Measurements from ENCODE around the gene ANKDD1A. TPM values are rescaled to one million over a fixed set of nuclear protein-coding genes. Genes with fewer than 3 reads are reported as not detected.

ANKDD1A gene
- total RNA-seq, 2 donors from 2014 or later = 3.8 to 8.9 TPM

GRCh38 chr15:64892847-64893403, 18.8 kb upstream of the ANKDD1A start:
- ATAC-seq (peak in 1 of 2 donors; percentile 31), DNase-seq (ENCODE audit: low spot score in 2 of 2) (peak in 1 of 2 donors; percentile 42)
- Mint-ChIP-seq H3K27ac (peak overlapping the region; percentile 98 to 100), H3K9me3 (no peaks in the 10 kb centered on the region), H3K36me3 (peaks cover 0 to 4% of the 10 kb centered on the region in 2 donors)

DNA sequence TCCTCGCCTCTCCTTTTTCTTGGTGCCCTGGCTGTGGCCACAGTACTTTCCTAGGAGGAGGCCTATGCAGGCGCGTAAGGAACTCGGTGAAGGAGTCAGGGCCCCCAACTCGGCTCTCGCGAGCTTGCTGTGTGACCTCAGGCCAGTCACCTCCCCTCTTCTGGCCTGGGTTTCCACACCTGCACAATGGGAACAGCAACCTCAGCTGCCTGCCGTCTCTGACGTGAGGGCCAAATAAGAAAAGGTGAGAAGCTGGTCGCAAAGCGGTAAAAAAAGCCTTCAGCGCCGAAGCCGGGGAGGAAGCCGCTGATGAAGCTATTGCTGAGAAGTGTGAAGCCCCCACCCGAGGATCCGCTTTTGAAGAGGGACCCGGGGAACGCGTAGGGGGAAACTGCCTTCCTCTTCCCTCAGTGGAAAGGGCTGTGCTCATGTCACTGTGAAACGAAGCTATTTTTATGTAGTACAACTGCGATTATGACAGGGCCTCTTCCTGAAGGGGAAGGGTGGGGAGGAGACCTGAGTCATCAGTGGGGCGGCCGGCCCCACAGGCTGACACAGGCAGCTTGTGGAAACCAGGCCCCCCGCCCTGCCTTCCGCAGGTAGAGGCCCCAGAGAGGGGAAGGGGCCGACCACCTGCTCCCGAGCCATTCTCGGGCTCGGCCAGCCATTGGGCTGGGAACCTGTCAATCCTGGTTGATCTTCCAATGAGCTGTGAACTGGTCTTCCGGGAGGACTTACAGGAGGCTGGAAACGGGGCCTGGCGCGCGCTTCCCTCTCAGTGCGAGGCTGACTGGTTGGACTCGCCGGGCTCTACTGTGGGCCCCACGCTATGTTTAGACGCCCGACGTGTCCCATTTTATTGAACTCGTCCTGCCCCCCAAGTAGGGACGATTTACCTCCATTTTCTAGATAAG, 18.0 kb upstream of the ANKDD1A start:
- peak overlapping the region; percentile 98 to 100 for H3K27ac Mint-ChIP-seq
- ATAC-seq = peak; percentile 88
- no peaks in the 10 kb centered on the region for H3K9me3 Mint-ChIP-seq
- DNase-seq (ENCODE audit: low spot score in 2 of 2) = peak; percentile 97 to 98
- H3K36me3 Mint-ChIP-seq = peaks cover 0 to 4% of the 10 kb centered on the region in 2 donors

GRCh38 chr15:64894395-64895056, 17.2 kb upstream of the ANKDD1A start:
- peak in 1 of 2 donors; percentile 76 for DNase-seq (ENCODE audit: low spot score in 2 of 2)
- H3K36me3 Mint-ChIP-seq = peaks cover 4 to 6% of the 10 kb centered on the region in 2 donors
- ATAC-seq = peak; percentile 9 to 64
- H3K27ac Mint-ChIP-seq = peak overlapping the region; percentile 98 to 100
- no peaks in the 10 kb centered on the region for H3K9me3 Mint-ChIP-seq

DNA sequence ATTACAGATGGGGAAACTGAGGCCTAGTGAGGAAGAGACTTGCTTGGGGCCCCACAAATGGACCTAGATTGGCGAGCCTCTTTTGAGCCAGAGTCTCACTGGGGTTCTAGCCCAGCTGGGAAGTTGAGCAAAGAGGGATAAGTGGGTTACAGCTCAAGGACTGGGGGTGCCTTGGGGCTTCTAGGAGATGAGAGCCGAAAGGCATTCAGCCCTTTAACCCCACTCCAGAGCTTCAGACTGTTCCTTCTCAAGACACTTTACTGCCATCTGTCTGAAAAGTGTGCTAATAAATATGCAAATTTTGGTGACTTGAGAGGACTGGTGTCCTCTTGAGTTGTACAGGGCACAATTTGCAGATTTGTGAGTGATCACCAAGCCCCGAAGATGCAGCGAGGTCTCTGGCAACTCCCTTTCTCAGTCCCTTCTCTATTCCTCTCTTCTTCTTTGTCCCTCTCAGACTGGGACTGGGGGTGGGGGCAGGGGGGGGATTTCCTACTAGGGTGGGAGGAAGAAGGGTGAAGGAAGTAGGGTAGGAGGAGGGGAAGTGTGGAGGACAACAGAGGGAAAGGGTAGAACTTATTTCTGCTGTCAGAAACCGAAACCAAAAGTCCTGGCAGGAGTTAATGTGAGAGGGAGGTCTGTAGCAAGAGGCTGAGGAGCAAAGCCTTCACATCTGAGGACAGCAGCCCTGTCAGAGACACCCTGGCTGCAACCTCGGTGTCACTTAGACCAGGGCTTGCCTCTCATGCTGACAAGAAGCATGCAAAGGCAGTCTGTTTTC, 16.2 kb upstream of the ANKDD1A start:
- no peaks in the 10 kb centered on the region for H3K9me3 Mint-ChIP-seq
- peak overlapping the region; percentile 98 to 100 for H3K27ac Mint-ChIP-seq
- DNase-seq (ENCODE audit: low spot score in 2 of 2) (no peak), ATAC-seq (peak in 1 of 2 donors; percentile 2)
- peaks cover 4 to 8% of the 10 kb centered on the region in 2 donors for H3K36me3 Mint-ChIP-seq

- no peak for ATAC-seq
- Mint-ChIP-seq H3K27ac (peak overlapping the region; percentile 58 to 72), H3K36me3 (peaks cover 10 to 18% of the 10 kb centered on the region in 2 donors), H3K9me3 (peaks cover 6 to 7% of the 10 kb centered on the region in 2 donors)
- DNase-seq (ENCODE audit: low spot score in 2 of 2) = no peak
Observed at GRCh38 chr15:64896371-64897069, 15.2 kb upstream of the ANKDD1A start.

- Mint-ChIP-seq H3K9me3 (peaks cover 6 to 7% of the 10 kb centered on the region in 2 donors), H3K27ac (peak overlapping the region; percentile 58 to 78), H3K36me3 (peaks cover 10 to 21% of the 10 kb centered on the region in 2 donors)
- ATAC-seq (no peak), DNase-seq (ENCODE audit: low spot score in 2 of 2) (no peak)
Observed at GRCh38 chr15:64897345-64897985, 14.2 kb upstream of the ANKDD1A start.

DNA sequence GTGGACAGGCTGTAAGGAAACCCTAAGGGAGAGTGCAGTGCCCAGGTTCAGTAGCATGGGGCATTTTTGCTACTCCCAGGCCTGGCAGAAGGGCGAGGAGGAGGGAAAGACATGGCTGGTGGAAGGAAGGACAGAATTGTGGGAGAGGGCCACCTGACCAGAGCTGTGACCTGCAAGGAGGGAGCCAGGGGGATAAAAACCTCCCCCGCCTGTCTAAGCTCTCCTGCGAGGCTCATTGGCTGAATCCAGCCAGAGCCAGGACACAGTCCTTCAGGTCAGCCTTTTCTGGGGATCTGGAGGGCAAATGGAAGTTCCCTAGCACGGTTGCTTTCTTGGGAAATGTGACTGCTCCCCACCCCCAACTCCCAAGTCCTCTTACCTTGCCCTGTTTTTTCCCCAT, 13.3 kb upstream of the ANKDD1A start:
- no peak for ATAC-seq
- Mint-ChIP-seq H3K27ac (no peak overlapping the region), H3K36me3 (peaks cover 10 to 21% of the 10 kb centered on the region in 2 donors), H3K9me3 (peaks cover 6 to 7% of the 10 kb centered on the region in 2 donors)
- DNase-seq (ENCODE audit: low spot score in 2 of 2) = no peak

DNA sequence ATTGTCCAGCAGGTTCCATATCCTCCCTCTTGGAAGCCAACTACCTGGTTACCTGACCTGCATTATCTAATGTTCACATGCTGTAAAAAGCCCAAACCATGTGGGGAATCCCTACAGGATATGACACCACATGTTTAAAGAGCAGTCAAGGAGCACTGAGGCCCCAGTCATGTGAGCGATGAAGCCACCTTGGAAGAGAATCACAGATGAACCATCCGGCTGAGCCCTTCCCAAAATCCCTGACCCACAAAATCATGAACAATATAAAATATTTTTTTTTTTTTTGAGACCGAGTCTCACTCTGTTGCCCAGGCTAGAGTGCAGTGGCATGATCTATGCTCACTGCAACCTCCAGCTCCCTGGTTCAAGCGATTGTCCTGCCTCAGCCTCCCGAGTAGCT, 10.6 kb upstream of the ANKDD1A start:
- DNase-seq (ENCODE audit: low spot score in 2 of 2) (no peak), ATAC-seq (no peak)
- H3K9me3 Mint-ChIP-seq = peaks cover 6 to 7% of the 10 kb centered on the region in 2 donors
- H3K27ac Mint-ChIP-seq = no peak overlapping the region
- H3K36me3 Mint-ChIP-seq = peaks cover 5 to 32% of the 10 kb centered on the region in 2 donors

DNA sequence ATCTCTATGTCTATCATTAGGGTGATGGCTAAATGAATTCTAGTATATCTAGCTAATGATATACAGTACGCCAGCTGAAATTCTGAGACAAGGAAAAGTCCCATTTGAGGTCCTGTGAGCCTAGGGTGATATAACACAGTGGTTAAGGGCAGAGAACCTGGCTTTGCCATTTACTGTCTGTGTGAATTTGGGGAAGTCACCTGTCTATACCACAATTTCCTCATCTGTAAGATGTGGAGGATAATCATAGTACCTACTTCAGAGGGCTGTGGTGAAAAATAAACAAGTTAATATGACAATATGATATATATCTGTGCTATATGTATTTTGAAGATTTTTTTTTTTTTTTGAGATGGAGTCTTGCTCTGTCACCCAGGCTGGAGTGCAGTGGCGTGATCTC, 9.8 kb upstream of the ANKDD1A start:
- Mint-ChIP-seq H3K36me3 (peaks cover 5 to 32% of the 10 kb centered on the region in 2 donors), H3K27ac (no peak overlapping the region), H3K9me3 (peaks cover 6 to 7% of the 10 kb centered on the region in 2 donors)
- DNase-seq (ENCODE audit: low spot score in 2 of 2) = no peak
- ATAC-seq = peak in 1 of 2 donors; percentile 73

DNA sequence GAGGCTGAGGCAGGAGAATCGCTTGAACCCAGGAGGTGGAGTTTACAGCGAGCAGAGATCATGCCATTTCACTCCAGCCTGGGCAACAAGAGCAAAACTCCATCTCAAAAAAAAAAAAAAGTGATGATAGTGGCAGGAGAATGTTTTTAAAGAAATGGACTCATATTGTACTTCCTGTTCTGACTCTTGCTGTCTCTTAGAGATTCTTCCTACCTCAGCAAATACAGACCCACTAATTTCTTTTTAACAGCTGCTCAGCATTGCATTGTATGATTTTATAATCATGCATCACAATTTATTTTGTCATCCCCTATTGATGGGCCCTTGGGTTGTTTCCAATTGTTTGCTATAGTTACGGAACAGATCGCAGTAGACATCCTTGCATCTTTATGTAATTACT, 8.8 kb upstream of the ANKDD1A start:
- ATAC-seq (peak; percentile 27 to 74), DNase-seq (ENCODE audit: low spot score in 2 of 2) (no peak)
- H3K9me3 Mint-ChIP-seq = peaks cover 6 to 7% of the 10 kb centered on the region in 2 donors
- H3K27ac Mint-ChIP-seq = peak overlapping the region in 1 of 2 donors; percentile 40
- peaks cover 5 to 32% of the 10 kb centered on the region in 2 donors for H3K36me3 Mint-ChIP-seq

GRCh38 chr15:64903326-64903950, 8.3 kb upstream of the ANKDD1A start:
- peak in 1 of 2 donors; percentile 47 for ATAC-seq
- Mint-ChIP-seq H3K9me3 (peaks cover 6 to 7% of the 10 kb centered on the region in 2 donors), H3K27ac (no peak overlapping the region)

GRCh38 chr15:64904189-64904588, 7.5 kb upstream of the ANKDD1A start:
- Mint-ChIP-seq H3K36me3 (peaks cover 5 to 30% of the 10 kb centered on the region in 2 donors), H3K9me3 (peaks cover 6 to 7% of the 10 kb centered on the region in 2 donors), H3K27ac (no peak overlapping the region)
- ATAC-seq (no peak), DNase-seq (ENCODE audit: low spot score in 2 of 2) (no peak)

More at GRCh38 chr15:64903326-64903950, 8.3 kb upstream of the ANKDD1A start:
- DNase-seq (ENCODE audit: low spot score in 2 of 2) = no peak
- peaks cover 5 to 32% of the 10 kb centered on the region in 2 donors for H3K36me3 Mint-ChIP-seq

- Mint-ChIP-seq H3K36me3 (peaks cover 5 to 25% of the 10 kb centered on the region in 2 donors), H3K9me3 (peaks cover 6 to 7% of the 10 kb centered on the region in 2 donors), H3K27ac (peak overlapping the region; percentile 51 to 53)
- peak; percentile 77 to 82 for DNase-seq (ENCODE audit: low spot score in 2 of 2)
- peak; percentile 86 to 87 for ATAC-seq
Observed at GRCh38 chr15:64905119-64905831, 6.4 kb upstream of the ANKDD1A start.

DNA sequence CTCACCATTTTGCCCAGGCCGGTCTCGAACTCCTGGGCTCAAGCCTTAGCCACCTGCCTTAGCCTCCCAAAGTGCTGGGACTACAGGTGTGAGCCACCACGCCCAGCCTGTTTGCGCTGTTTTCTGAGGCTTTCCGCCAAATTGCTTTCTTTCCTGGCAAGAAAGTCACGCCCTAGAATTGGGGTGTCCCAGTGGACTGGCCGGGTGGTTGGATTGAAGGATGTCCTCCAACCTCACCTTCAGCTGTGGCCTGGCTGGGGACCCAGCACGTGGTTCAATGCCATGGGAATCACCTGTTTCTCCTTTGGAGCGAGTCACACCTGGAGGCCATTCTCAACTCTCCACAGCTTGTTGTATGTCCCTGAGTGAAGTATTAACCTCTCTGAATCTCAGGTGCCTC, 5.8 kb upstream of the ANKDD1A start:
- ATAC-seq = no peak
- Mint-ChIP-seq H3K36me3 (peaks cover 3 to 20% of the 10 kb centered on the region in 2 donors), H3K27ac (no peak overlapping the region), H3K9me3 (peaks cover 2% of the 10 kb centered on the region in 2 donors)
- no peak for DNase-seq (ENCODE audit: low spot score in 2 of 2)

Measured in activated naive CD4-positive, alpha-beta T cell treated with anti-CD3 and anti-CD28 coated beads, Interleukin-2, amount 50 U/mL, for 72 hours (primary cell).